Hepatocyte (in vitro differentiated cells): Measurements from ENCODE around the gene CUX1. TPM values are rescaled to one million over a fixed set of nuclear protein-coding genes. Genes with fewer than 3 reads are reported as not detected.

Experiments used
- DNase-seq: peaks from one replicate; pipeline ENCODE4 v3.0.0-alpha.2; 2016; ENCODE audit warnings: low spot score
- H2AFZ ChIP-seq: fragments of 200-600 bp; sonication (generic); 2 replicates; pipeline ENCODE4 v1.6.0; 2016; ENCODE audit warnings: antibody characterized with exemption, mild to moderate bottlenecking
- H3K27ac ChIP-seq: fragments of 200-600 bp; sonication (generic); 2 replicates; pipeline ENCODE4 v1.5.1; 2016; ENCODE audit warnings: mild to moderate bottlenecking
- H3K27me3 ChIP-seq: fragments of 200-600 bp; sonication (generic); 2 replicates; pipeline ENCODE4 v1.6.1; 2016
- H3K36me3 ChIP-seq: fragments of 200-600 bp; sonication (generic); replicated peaks from 2 replicates; pipeline ENCODE4 v1.5.1; 2016; ENCODE audit warnings: low read depth; ENCODE audit not compliant: insufficient read depth
- H3K4me1 ChIP-seq: fragments of 200-600 bp; sonication (generic); 2 replicates; pipeline ENCODE4 v1.5.1; 2016; ENCODE audit warnings: mild to moderate bottlenecking, moderate library complexity; ENCODE audit not compliant: insufficient read depth
- H3K4me2 ChIP-seq: fragments of 200-600 bp; sonication (generic); 2 replicates; pipeline ENCODE4 v1.6.0; 2016
- H3K4me3 ChIP-seq: fragments of 200-600 bp; sonication (generic); 2 replicates; pipeline ENCODE4 v1.5.1; 2016; ENCODE audit warnings: mild to moderate bottlenecking
- H3K79me2 ChIP-seq: fragments of 200-600 bp; sonication (generic); 2 replicates; pipeline ENCODE4 v1.6.0; 2017; ENCODE audit warnings: mild to moderate bottlenecking
- H3K9me2 ChIP-seq: fragments of 200-600 bp; sonication (generic); replicated peaks from 2 replicates; pipeline ENCODE4 v1.6.0; 2017; ENCODE audit warnings: mild to moderate bottlenecking; ENCODE audit not compliant: insufficient read depth
- H3K9me3 ChIP-seq: fragments of 200-600 bp; sonication (generic); 2 replicates; pipeline ENCODE4 v1.5.1; 2016; ENCODE audit warnings: low read depth, mild to moderate bottlenecking
- H4K20me1 ChIP-seq: fragments of 200-600 bp; sonication (generic); 2 replicates; pipeline ENCODE4 v1.6.0; 2016; ENCODE audit warnings: mild to moderate bottlenecking; ENCODE audit not compliant: insufficient read depth, poor library complexity, severe bottlenecking
- CTCF ChIP-seq: fragments of 200-600 bp; sonication (generic); IDR thresholded peaks from 2 replicates; pipeline ENCODE4 v1.5.1; 2016; ENCODE audit warnings: antibody characterized with exemption, mild to moderate bottlenecking; ENCODE audit not compliant: poor library complexity
- EZH2 ChIP-seq: fragments of 200-600 bp; sonication (generic); IDR thresholded peaks from 2 replicates; pipeline ENCODE4 v1.6.1; 2016; ENCODE audit warnings: antibody characterized with exemption, mild to moderate bottlenecking, borderline replicate concordance
- EZH2phosphoT487 ChIP-seq: fragments of 200-600 bp; sonication (generic); IDR thresholded peaks from one replicate; pipeline ENCODE4 v1.6.1; 2018; ENCODE audit warnings: antibody characterized with exemption, mild to moderate bottlenecking, low read depth, moderate library complexity; ENCODE audit not compliant: unreplicated experiment, severe bottlenecking
- WGBS: methylation state at CpG from one replicate; pipeline ENCODE4 v1.1.6; 2016; ENCODE audit warnings: low lambda C conversion rate; ENCODE audit errors: missing lambda C conversion rate; 5-methylcytosine and 5-hydroxymethylcytosine counted together
- polyA plus RNA-seq: library from polyadenylated mRNA; unstranded; fragments of >200 nt; fragmentation: Nextera tagmentation; extraction: Ambion mirVana; gene quantifications from 2 replicates; pipeline ENCODE4 v1.2.1, GENCODE V29; 2016
- total RNA-seq: library from RNA; depleted of rRNA; stranded (reverse); fragments of >200 nt; gene quantifications from 2 replicates; pipeline ENCODE4 v1.2.3, GENCODE V29; 2014

The CUX1 gene
- total and polyA plus RNA-seq, 2 experiments from 2014 or later, result 60.1 to 76.8 TPM

DNA sequence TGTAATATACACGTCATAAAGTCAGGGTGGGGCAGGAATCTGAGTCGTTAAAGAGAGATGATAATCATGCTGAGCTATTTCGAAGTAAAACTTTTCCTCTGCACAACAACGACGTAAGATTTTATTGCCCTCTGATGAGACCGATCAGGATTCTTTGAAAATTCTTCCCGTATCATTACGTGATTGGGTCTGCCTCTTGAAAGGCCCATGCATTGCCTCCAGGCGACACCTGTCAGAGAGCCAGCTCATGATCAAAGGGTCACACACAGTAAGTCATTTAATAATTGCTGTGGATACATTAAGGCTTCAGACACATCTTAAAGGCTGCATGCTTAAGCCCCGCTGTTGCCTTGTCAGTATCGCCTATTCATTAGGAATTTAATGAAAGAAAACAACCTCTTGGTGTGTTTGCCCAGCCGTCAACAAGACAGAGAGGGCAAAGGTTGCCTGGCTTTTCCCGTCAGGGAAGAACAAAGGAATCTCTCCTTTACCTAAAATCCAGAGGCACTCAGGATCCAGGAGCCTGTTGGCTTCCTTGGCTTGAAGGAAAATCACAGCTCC lies 280.3 kb downstream of the CUX1 start:
- peak overlapping the region; percentile 99 for H3K27ac ChIP-seq
- H3K36me3 ChIP-seq, result no peaks in the 10 kb centered on the region
- DNase-seq, result peak; percentile 64

DNA sequence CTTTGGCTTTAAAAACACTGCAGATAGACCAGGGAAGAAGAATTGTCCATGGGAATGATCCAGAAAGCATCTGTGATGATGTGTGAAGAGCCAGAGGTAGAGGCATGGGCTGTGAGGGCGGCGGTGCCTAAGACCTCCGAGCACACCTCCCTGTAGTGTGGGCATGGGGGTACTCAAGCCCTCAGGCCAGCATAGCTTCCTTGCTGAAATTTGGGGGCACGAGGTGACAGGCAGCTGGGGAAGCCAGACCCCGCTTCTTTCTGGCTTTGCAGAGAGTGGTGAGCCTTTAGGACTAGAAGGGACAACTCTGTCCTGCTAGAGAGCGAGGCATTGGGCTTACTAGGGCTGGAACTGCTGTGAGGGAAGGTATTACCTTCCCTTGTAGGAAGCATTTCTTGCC lies 281.6 kb downstream of the CUX1 start:
- H3K9me3 ChIP-seq, result no peaks in the 10 kb centered on the region
- H3K9me2 ChIP-seq, result no peaks in the 10 kb centered on the region
- H4K20me1 ChIP-seq, result no peaks in the 10 kb centered on the region
- WGBS, result 95% methylated on average over 6 of the region's 6 CpGs
- H3K27ac ChIP-seq, result peak overlapping the region; percentile 99
- no peaks in the 10 kb centered on the region for H3K27me3 ChIP-seq
- DNase-seq, result no peak
- peaks cover 32% of the 10 kb centered on the region for H3K4me1 ChIP-seq
- no peak overlapping the region for H2AFZ ChIP-seq
- H3K4me2 ChIP-seq, result no peak overlapping the region
- H3K4me3 ChIP-seq, result no peak overlapping the region
- H3K79me2 ChIP-seq, result peaks cover 29% of the 10 kb centered on the region
- no peaks in the 10 kb centered on the region for H3K36me3 ChIP-seq
- no peak for TF ChIP-seq EZH2

More for the DNA sequence above, 280.3 kb downstream of the CUX1 start:
- Histone ChIP-seq H3K4me2 (peak overlapping the region; percentile 69), H3K4me1 (peaks cover 43% of the 10 kb centered on the region), H2AFZ (no peak overlapping the region), H3K27me3 (no peaks in the 10 kb centered on the region), H3K4me3 (no peak overlapping the region), H3K9me3 (no peaks in the 10 kb centered on the region), H4K20me1 (no peaks in the 10 kb centered on the region), H3K79me2 (peaks cover 34% of the 10 kb centered on the region), H3K9me2 (no peaks in the 10 kb centered on the region)
- 26% methylated on average over 13 of the region's 13 CpGs for WGBS
- TF ChIP-seq CTCF, result no peak
- no peak for TF ChIP-seq EZH2
- no peak for TF ChIP-seq EZH2phosphoT487

GRCh38 chr7:102099474-102099873 lies 282.0 kb downstream of the CUX1 start:
- Histone ChIP-seq H3K36me3 (no peaks in the 10 kb centered on the region), H4K20me1 (no peaks in the 10 kb centered on the region), H3K9me3 (no peaks in the 10 kb centered on the region), H2AFZ (no peak overlapping the region), H3K4me3 (no peak overlapping the region), H3K4me2 (no peak overlapping the region), H3K27me3 (no peaks in the 10 kb centered on the region), H3K9me2 (no peaks in the 10 kb centered on the region), H3K4me1 (peaks cover 27% of the 10 kb centered on the region), H3K79me2 (peaks cover 29% of the 10 kb centered on the region), H3K27ac (peak overlapping the region; percentile 99)
- 100% methylated on average over 3 of the region's 3 CpGs for WGBS
- TF ChIP-seq EZH2phosphoT487 (no peak), CTCF (no peak), EZH2 (no peak)
- no peak for DNase-seq

DNA sequence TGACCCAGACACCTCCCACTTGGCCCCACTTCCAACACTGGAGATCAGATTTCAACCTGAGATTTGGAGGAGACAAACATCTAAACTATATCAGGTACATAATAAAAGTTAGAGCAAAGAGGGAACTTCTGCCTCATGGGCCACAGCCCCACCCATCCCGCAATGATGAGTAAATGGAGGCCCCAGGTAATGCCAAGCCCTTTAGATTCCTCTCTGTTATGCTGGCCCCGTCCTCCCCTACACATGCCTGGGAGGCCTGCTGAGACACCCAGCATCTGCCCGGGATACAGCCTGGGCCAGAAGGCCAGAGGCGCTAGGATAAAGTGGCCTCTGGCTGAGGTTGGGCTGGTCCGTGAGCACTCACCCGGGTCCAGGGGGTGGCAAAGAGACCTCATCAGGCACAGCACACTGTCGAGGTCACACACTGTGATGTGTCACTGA lies 283.7 kb downstream of the CUX1 start:
- Histone ChIP-seq H3K4me2 (no peak overlapping the region), H3K9me2 (no peaks in the 10 kb centered on the region), H3K27ac (peak overlapping the region; percentile 99), H4K20me1 (no peaks in the 10 kb centered on the region), H3K4me1 (peaks cover 21% of the 10 kb centered on the region), H3K79me2 (peaks cover 17% of the 10 kb centered on the region), H3K4me3 (no peak overlapping the region), H2AFZ (no peak overlapping the region), H3K9me3 (no peaks in the 10 kb centered on the region), H3K27me3 (no peaks in the 10 kb centered on the region), H3K36me3 (no peaks in the 10 kb centered on the region)
- WGBS, result 88% methylated on average over 7 of the region's 7 CpGs
- no peak for DNase-seq
- TF ChIP-seq CTCF (no peak), EZH2 (no peak), EZH2phosphoT487 (no peak)
